ENCODE results near the gene MBD4.
"Not testable (repeated sequence)": the region's sequence is repeated elsewhere in the genome, so short reads cannot be mapped to it uniquely, and the experiment has no call there.

MBD4 gene

GRCh38 chr3:129439817-129440617, at the start of gene MBD4, which contains the start of gene IFT122:
Gene MBD4, minus strand, starts transcription at chr3:129439948. Its CDS starts 115 bp downstream, at chr3:129439833.
Gene IFT122, plus strand, starts transcription at chr3:129440224. Its CDS starts 107 bp downstream, at chr3:129440331.
- peak; percentile 98 for DNase-seq

- not testable (repeated sequence) for DNase-seq
Observed at GRCh38 chr3:129489258-129489657, 49.5 kb upstream of the MBD4 start.

GRCh38 chr3:129487868-129488335, 48.2 kb upstream of the MBD4 start:
- DNase-seq = not testable (repeated sequence)

GRCh38 chr3:129487183-129487867, 47.6 kb upstream of the MBD4 start:
- no peak for DNase-seq

- no peak for DNase-seq
Observed at GRCh38 chr3:129486664-129487035, 46.9 kb upstream of the MBD4 start.

DNA sequence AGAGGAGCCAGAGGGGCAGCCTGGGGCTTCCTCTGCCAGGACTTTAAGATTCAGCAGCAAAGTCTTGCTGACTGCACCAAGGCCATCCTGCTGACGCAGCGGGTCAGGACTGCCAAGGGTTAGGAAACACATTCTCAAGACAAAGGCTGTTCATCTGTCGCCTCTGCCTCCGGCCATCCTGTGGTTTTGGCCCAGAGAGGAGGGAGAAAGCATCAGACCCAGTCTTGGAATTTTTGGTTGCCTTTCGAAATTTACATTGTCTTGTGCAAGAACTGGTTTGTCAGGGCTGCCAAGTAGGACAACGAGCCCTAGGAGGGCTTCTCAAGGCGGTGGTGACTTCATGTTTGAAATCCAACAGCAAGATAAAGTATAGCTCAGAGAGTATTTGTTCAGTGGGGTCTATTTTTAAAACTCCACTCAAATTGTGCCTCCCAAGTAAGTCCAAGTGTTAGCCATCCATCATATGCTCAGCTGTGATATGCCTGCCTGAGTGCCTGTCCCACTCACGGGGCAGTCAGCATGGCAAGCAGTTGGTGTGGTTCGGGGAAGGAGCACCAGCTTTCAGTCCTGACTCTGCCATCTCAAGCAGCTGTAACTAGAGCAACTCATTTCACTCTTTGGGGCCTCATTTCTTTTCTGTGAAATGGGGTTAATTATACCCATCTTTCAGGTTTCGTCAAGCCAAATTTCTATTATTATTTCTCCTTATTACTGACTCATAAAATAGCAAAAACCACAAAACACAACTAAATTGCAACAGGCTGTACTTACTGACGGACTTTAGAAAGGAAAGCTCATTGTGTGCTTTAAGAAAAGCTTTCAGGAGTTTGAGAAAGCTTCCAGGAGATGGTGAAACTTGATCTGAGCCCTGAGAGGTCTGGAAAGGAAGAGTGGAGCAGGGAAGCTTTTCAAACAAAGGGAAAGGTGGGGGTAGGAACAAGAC, 46.2 kb upstream of the MBD4 start:
- no peak for DNase-seq

DNA sequence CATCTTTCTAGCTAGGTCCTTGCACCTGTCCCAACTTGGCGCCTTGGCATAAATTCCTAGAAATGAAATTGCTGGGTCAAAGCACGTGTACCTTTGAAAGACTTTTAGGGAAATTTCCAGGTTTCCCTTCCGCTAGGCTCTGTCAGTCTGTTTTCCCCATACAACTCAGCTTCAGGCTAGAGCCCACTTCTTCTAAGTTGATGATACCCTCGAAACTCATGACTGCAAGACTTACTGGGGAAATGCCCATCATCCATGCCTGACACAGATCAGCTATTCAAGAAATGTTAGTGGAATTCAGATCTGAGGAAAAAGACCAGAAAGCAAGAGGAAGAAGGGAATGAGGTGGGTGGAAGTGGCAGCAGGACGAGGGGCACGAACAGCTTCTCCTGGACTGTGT, 45.4 kb upstream of the MBD4 start:
- DNase-seq = not testable (repeated sequence)

GRCh38 chr3:129483870-129484269, 44.1 kb upstream of the MBD4 start:
- no peak for DNase-seq

DNA sequence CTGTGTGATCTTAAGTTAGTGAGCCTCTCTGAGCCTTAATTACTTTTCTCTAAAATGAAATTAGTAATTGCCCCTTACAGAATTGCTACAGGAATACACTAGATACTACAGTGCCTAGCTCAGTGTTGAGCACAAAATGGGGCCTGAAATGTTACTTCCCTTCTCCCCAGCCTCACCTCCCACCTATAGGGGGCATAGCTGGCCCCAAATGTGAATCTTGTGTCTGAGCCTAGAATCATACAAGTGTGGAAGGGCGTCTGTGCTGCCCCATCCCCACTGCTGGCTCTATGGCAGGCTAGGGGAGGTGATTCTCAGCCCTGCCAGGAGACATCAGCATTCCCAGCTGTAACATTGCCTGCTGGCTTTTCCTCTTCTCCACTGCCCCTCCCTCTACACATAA, 43.0 kb upstream of the MBD4 start:
- peak; percentile 28 for DNase-seq

DNA sequence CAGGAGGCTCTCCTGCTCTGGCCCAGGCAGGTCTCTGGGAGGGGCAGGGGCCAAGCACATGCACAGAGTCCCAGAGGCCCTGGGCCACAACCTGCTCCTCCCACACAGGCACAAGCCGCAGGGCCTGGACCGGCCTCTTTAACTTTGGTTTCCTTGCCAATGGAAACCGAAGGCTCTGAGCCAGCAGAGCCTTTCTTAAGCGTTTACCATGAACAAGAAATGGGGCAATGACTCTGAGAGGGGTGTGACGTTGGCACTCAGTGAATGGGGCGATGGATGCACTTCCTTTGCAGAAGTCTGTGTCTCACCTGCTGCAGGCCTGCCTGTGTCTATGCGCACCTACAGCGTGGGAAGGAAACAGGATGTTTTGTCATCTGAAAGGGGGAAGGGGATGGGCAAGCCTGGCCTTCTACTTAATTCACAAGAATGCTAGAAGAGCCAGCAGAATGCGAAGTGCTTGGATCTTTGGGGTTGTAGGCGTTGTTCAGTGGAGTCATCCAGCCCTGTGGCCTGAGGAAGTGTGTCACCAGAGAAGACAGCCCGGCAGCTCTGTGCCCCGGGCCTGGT, 42.1 kb upstream of the MBD4 start:
- no peak for DNase-seq

- peak; percentile 37 for DNase-seq
Observed at GRCh38 chr3:129481225-129481765, 41.5 kb upstream of the MBD4 start.

GRCh38 chr3:129476586-129476985, 36.8 kb upstream of the MBD4 start:
- no peak for DNase-seq

DNA sequence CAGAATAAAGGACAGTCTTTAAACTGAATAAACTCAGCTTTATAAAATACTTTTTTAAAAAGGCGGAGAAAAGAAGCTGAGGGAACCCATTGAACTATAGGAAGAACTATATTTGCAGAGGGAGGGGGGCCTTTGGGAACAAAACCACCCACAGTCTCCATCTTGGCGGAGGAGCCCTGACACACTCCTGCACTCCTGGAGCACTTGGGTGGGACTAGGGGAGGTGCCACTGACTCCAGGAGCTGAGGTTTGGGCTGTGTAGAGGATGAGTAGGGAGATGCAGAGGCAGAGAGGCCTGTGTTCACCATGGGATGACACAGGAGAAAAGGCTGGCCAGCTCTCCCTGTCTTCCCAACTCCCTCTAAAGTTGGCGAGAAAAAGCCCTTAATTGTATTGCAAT, 36.1 kb upstream of the MBD4 start:
- no peak for DNase-seq

GRCh38 chr3:129474984-129475804, 35.4 kb upstream of the MBD4 start:
- DNase-seq = no peak

DNA sequence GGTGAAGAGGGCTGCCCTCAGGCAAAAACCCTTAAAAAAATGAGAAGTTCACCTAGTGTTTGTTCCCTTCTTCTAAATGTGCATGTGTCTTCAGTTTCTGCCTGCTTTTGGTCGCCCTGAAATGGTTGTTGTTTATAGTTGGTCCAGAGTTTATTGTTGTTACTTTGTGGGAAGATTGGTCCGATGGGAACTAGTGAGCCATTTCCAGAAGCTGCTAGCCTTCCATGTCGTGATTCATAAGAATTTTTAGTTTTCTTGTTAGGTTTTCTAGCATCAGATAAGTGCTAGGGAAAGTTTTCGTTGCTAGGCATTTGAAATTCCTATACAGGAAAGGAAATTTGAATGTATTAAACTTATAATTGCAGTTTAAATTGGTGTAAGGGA, 34.0 kb upstream of the MBD4 start:
- DNase-seq = no peak

- DNase-seq = no peak
Observed at GRCh38 chr3:129473067-129473768, 33.5 kb upstream of the MBD4 start.

- DNase-seq = no peak
Observed at GRCh38 chr3:129470861-129471260, 31.1 kb upstream of the MBD4 start.

GRCh38 chr3:129469026-129469425, 29.3 kb upstream of the MBD4 start:
- DNase-seq = no peak

DNA sequence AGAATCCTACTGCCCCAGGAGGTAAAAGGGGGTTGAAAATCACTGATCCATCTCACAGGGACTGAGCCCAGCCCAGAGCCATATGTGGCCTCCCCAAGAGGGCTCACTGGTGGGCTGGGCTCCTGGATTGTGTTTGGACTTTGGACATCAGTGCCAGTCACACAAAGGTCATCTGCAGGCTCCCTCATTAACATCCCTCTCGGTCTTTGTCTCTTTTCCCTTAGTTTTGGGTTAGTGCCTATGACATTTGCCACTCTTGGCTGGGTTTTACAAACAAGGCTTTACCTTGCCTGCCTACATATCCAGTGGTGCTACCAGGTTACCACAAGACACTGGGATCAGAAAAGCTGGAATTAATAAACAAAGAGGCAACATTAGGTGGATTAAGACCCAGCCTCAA, 28.2 kb upstream of the MBD4 start:
- no peak for DNase-seq

DNA sequence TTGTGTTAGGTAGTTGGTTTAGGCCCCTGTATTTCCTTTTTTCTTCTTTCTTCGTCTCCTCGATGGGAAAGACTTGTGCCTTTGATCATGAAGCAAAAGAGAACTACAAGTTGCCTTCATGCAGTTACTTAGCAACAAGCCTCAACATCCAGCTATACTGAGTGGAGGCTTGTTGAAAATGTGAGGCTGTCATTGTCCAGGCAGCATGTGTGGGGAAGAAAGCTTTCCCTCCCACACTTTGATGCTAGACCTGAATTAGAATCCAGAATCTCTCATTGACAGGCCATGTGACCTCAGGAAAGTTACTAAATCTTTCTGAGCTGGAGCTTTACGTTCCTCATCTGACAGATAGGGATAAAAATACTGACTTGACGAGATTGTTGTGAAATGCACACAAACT, 24.0 kb upstream of the MBD4 start:
- DNase-seq = no peak

- no peak for DNase-seq
Observed at GRCh38 chr3:129463094-129463493, 23.3 kb upstream of the MBD4 start.

Measured in NCI-H1694 treated with DMSO at 0.1 percent for 48 hours (cell line).